ENCODE measurements around the gene TEC. TPM values are rescaled to one million over a fixed set of nuclear protein-coding genes. Genes with fewer than 3 reads are reported as not detected.

Gene TEC
- total RNA-seq, 1 experiment from 2014 or later: 4.5 TPM

- TF ChIP-seq EZH2phosphoT487 (IDR thresholded peaks at IDR 0.05; ENCODE audit: borderline replicate concordance): no peak
Measured at GRCh38 chr4:48134081-48134480, 135.6 kb downstream of the TEC start, which contains the start of gene TXK (continued).

DNA sequence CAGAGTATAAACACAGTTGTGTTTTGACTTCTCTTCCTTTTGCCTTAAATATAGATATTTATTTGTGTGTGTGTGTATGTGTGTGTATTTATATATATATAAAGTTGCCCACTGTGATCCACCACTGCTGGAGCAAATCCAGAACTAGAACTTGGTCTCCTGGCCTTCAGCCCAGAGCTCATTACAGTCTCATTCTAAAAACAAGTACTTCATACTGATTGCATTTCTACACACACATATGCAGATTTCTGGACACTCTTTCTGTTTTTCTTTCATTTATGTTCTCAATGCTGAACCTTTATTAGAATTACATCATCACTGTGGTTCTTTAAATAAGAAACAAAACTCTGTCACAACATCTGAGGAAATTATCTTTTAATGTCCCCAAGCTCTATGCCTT, 136.0 kb downstream of the TEC start:
- no peak for TF ChIP-seq REST (IDR thresholded peaks at IDR 0.05; ENCODE audit: low read depth)
- TF ChIP-seq SIN3A (IDR thresholded peaks at IDR 0.05; ENCODE audit: low read depth): no peak
- Histone ChIP-seq H4K20me1 (ENCODE audit: insufficient read depth) (no peaks in the 10 kb centered on the region), H3K27ac (ENCODE audit: low read depth, low read length) (no peak overlapping the region), H3K4me1 (ENCODE audit: control insufficient read depth in 1 of 2, insufficient read depth in 2 of 2, low read length in 2 of 2) (peaks cover 14 to 17% of the 10 kb centered on the region in 2 experiments), H3K9me3 (ENCODE audit: control insufficient read depth in 1 of 2, insufficient read depth in 1 of 2, low read depth in 1 of 2, low read length in 2 of 2) (no peaks in the 10 kb centered on the region), H3K9me2 (ENCODE audit: insufficient read depth) (no peaks in the 10 kb centered on the region), H3K4me3 (replicated peaks in 1 of 2; ENCODE audit: low read depth in 1 of 2, low read length in 2 of 2) (no peak overlapping the region), H2AFZ (ENCODE audit: low read depth, low read length, poor library complexity, severe bottlenecking) (no peak overlapping the region), H3K36me3 (ENCODE audit: control insufficient read depth in 1 of 2, insufficient read depth in 2 of 2, low read length in 2 of 2) (no peaks in the 10 kb centered on the region), H3K79me2 (ENCODE audit: insufficient read depth, low read length) (no peaks in the 10 kb centered on the region), H3K4me2 (ENCODE audit: low read length) (no peak overlapping the region), H3K9ac (ENCODE audit: low read length) (no peak overlapping the region), H3K27me3 (ENCODE audit: insufficient read depth, low read length) (no peaks in the 10 kb centered on the region)
- DNase-seq (ENCODE audit: low read depth, low spot score) (no peak), ATAC-seq (no peak)
- RAD21 ChIA-PET (ENCODE audit: low non-redundant PET in 1 of 2, low total read pairs in 2 of 2, uncharacterized antibody in 2 of 2, unreplicated experiment in 2 of 2): no interaction called here
- POLR2A ChIA-PET: no interaction called here
- intact Hi-C loops (cut with micrococcal nuclease): no loop called here
- CTCF ChIA-PET: no interaction called here
- no TSS peak for BruUV-seq (replicated peaks)

- Histone ChIP-seq H3K4me2 (ENCODE audit: low read length) (no peak overlapping the region), H3K4me3 (replicated peaks in 1 of 2; ENCODE audit: low read depth in 1 of 2, low read length in 2 of 2) (no peak overlapping the region), H3K79me2 (ENCODE audit: insufficient read depth, low read length) (no peaks in the 10 kb centered on the region), H3K9ac (ENCODE audit: low read length) (no peak overlapping the region), H2AFZ (ENCODE audit: low read depth, low read length, poor library complexity, severe bottlenecking) (no peak overlapping the region), H3K9me3 (ENCODE audit: control insufficient read depth in 1 of 2, insufficient read depth in 1 of 2, low read depth in 1 of 2, low read length in 2 of 2) (no peaks in the 10 kb centered on the region), H4K20me1 (ENCODE audit: insufficient read depth) (no peaks in the 10 kb centered on the region), H3K9me2 (ENCODE audit: insufficient read depth) (no peaks in the 10 kb centered on the region), H3K27ac (ENCODE audit: low read depth, low read length) (no peak overlapping the region), H3K4me1 (ENCODE audit: control insufficient read depth in 1 of 2, insufficient read depth in 2 of 2, low read length in 2 of 2) (peaks cover 31 to 36% of the 10 kb centered on the region in 2 experiments), H3K27me3 (ENCODE audit: insufficient read depth, low read length) (no peaks in the 10 kb centered on the region), H3K36me3 (ENCODE audit: control insufficient read depth in 1 of 2, insufficient read depth in 2 of 2, low read length in 2 of 2) (no peaks in the 10 kb centered on the region)
- TF ChIP-seq RAD21 (IDR thresholded peaks at IDR 0.05; ENCODE audit: low read depth) (no peak), JUND (IDR thresholded peaks at IDR 0.05) (no peak), SRF (IDR thresholded peaks at IDR 0.05; ENCODE audit: low read depth) (no peak), POLR2AphosphoS5 (IDR thresholded peaks at IDR 0.05; ENCODE audit: low read depth, low read length) (no peak), EZH2phosphoT487 (IDR thresholded peaks at IDR 0.05; ENCODE audit: borderline replicate concordance) (no peak), SIN3A (IDR thresholded peaks at IDR 0.05; ENCODE audit: low read depth) (no peak), CBX3 (IDR thresholded peaks at IDR 0.05; ENCODE audit: low read depth) (no peak), ELF1 (IDR thresholded peaks at IDR 0.05; ENCODE audit: borderline replicate concordance, low read depth) (no peak), ZFX (IDR thresholded peaks at IDR 0.05) (no peak), EZH2 (IDR thresholded peaks at IDR 0.05) (no peak), MAX (IDR thresholded peaks at IDR 0.05) (no peak), EGR1 (IDR thresholded peaks at IDR 0.05; ENCODE audit: low read depth) (no peak)
- TF ChIP-seq, protein P1, sequence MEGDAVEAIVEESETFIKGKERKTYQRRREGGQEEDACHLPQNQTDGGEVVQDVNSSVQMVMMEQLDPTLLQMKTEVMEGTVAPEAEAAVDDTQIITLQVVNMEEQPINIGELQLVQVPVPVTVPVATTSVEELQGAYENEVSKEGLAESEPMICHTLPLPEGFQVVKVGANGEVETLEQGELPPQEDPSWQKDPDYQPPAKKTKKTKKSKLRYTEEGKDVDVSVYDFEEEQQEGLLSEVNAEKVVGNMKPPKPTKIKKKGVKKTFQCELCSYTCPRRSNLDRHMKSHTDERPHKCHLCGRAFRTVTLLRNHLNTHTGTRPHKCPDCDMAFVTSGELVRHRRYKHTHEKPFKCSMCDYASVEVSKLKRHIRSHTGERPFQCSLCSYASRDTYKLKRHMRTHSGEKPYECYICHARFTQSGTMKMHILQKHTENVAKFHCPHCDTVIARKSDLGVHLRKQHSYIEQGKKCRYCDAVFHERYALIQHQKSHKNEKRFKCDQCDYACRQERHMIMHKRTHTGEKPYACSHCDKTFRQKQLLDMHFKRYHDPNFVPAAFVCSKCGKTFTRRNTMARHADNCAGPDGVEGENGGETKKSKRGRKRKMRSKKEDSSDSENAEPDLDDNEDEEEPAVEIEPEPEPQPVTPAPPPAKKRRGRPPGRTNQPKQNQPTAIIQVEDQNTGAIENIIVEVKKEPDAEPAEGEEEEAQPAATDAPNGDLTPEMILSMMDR (IDR thresholded peaks at IDR 0.05 in 2 of 3, conservative IDR thresholded peaks at IDR 0.05 in 1 of 3; ENCODE audit: borderline replicate concordance in 1 of 3, insufficient read depth in 1 of 3, low read depth in 2 of 3, low read length in 2 of 3): no peak
- no TSS peak for BruUV-seq (replicated peaks)
- ATAC-seq: no peak
- POLR2A ChIA-PET: no interaction called here
- CTCF ChIA-PET: interaction anchor here (1.3 kb wide), 1 partner anchor 8 kb away, joined by 3 read pairs; no protein-coding TSS in a partner anchor
- intact Hi-C loops (cut with micrococcal nuclease): no loop called here
- RAD21 ChIA-PET (ENCODE audit: low non-redundant PET in 1 of 2, low total read pairs in 2 of 2, uncharacterized antibody in 2 of 2, unreplicated experiment in 2 of 2): no interaction called here
- no peak for DNase-seq (ENCODE audit: low read depth, low spot score)
Measured at GRCh38 chr4:48131736-48132135, 137.9 kb downstream of the TEC start.
